ENCODE results near the gene FHIP1B. TPM values are rescaled to one million over a fixed set of nuclear protein-coding genes. Genes with fewer than 3 reads are reported as not detected.

Gene FHIP1B
- total RNA-seq, 2 experiments from 2014 or later = 20.1 to 21.2 TPM

DNA sequence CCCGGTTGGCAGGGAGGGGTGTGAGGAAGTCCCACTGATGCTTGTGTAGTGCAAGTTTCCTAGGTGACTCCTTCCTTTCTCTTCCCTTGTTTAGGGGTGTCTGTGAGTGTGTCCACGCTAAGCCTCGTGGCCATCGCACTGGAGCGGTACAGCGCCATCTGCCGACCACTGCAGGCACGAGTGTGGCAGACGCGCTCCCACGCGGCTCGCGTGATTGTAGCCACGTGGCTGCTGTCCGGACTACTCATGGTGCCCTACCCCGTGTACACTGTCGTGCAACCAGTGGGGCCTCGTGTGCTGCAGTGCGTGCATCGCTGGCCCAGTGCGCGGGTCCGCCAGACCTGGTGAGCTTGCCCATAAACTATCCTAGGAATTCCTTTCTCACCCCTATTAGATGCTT, 35.6 kb upstream of the FHIP1B start:
- ChIA-PET POLR2A (interaction anchor here (0.6 kb wide), 1 partner anchor 10 kb away, joined by 4 read pairs; no protein-coding TSS in a partner anchor), CTCF (ENCODE audit: unreplicated experiment) (no interaction called here)
- no peaks in the 10 kb centered on the region for H3K79me2 ChIP-seq (ENCODE audit: insufficient read depth, low read depth, low read length)
- H3K9me3 ChIP-seq (ENCODE audit: low read length) = no peaks in the 10 kb centered on the region
- no peaks in the 10 kb centered on the region for H3K36me3 ChIP-seq (ENCODE audit: insufficient read depth, low read length)
- no peak overlapping the region for H3K4me3 ChIP-seq (ENCODE audit: low read depth, low read length, poor library complexity, severe bottlenecking)
- DNase-seq (ENCODE audit: low spot score) = no peak
- TF ChIP-seq, protein P1, sequence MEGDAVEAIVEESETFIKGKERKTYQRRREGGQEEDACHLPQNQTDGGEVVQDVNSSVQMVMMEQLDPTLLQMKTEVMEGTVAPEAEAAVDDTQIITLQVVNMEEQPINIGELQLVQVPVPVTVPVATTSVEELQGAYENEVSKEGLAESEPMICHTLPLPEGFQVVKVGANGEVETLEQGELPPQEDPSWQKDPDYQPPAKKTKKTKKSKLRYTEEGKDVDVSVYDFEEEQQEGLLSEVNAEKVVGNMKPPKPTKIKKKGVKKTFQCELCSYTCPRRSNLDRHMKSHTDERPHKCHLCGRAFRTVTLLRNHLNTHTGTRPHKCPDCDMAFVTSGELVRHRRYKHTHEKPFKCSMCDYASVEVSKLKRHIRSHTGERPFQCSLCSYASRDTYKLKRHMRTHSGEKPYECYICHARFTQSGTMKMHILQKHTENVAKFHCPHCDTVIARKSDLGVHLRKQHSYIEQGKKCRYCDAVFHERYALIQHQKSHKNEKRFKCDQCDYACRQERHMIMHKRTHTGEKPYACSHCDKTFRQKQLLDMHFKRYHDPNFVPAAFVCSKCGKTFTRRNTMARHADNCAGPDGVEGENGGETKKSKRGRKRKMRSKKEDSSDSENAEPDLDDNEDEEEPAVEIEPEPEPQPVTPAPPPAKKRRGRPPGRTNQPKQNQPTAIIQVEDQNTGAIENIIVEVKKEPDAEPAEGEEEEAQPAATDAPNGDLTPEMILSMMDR (conservative IDR thresholded peaks at IDR 0.05; ENCODE audit: low read length) = 0 out of 2 replicates have a peak, but pooled peaks have one; percentile 11
- TF ChIP-seq EZH2phosphoT487 (IDR thresholded peaks at IDR 0.05; ENCODE audit: borderline replicate concordance, low read depth, low read length) = no peak
- H3K9me2 ChIP-seq (ENCODE audit: insufficient read depth, low read length) = no peaks in the 10 kb centered on the region
- H3K27ac ChIP-seq (ENCODE audit: low read depth, low read length, poor library complexity, severe bottlenecking) = no peak overlapping the region
- no peak overlapping the region for H3K4me2 ChIP-seq (ENCODE audit: low read length)
- intact Hi-C loops (cut with micrococcal nuclease; ENCODE audit: unreplicated experiment) = loop anchor here (5.0 kb wide), 1 partner anchor 47 kb away; no protein-coding TSS in a partner anchor
- H4K20me1 ChIP-seq (ENCODE audit: insufficient read depth, low read length) = no peaks in the 10 kb centered on the region
- H2AFZ ChIP-seq (ENCODE audit: low read length) = no peak overlapping the region
- no TSS peak for BruUV-seq (replicated peaks)
- H3K4me1 ChIP-seq (ENCODE audit: insufficient read depth, low read length, poor library complexity, severe bottlenecking) = no peaks in the 10 kb centered on the region

GRCh38 chr11:6268820-6269219, 34.4 kb upstream of the FHIP1B start:
- Histone ChIP-seq H3K4me3 (ENCODE audit: low read depth, low read length, poor library complexity, severe bottlenecking) (no peak overlapping the region), H3K9me3 (ENCODE audit: low read length) (no peaks in the 10 kb centered on the region), H3K9me2 (ENCODE audit: insufficient read depth, low read length) (no peaks in the 10 kb centered on the region), H3K4me1 (ENCODE audit: insufficient read depth, low read length, poor library complexity, severe bottlenecking) (no peaks in the 10 kb centered on the region), H3K4me2 (ENCODE audit: low read length) (no peak overlapping the region), H4K20me1 (ENCODE audit: insufficient read depth, low read length) (no peaks in the 10 kb centered on the region), H3K27ac (ENCODE audit: low read depth, low read length, poor library complexity, severe bottlenecking) (no peak overlapping the region), H3K36me3 (ENCODE audit: insufficient read depth, low read length) (no peaks in the 10 kb centered on the region), H2AFZ (ENCODE audit: low read length) (no peak overlapping the region), H3K79me2 (ENCODE audit: insufficient read depth, low read depth, low read length) (no peaks in the 10 kb centered on the region)
- ChIA-PET POLR2A (interaction anchor here (0.8 kb wide), 1 partner anchor 48 kb away, joined by 6 read pairs; no protein-coding TSS in a partner anchor), CTCF (ENCODE audit: unreplicated experiment) (no interaction called here)
- DNase-seq (ENCODE audit: low spot score) = no peak
- TF ChIP-seq, protein P1 (conservative IDR thresholded peaks at IDR 0.05; ENCODE audit: low read length) = no peak
- TF ChIP-seq EZH2phosphoT487 (IDR thresholded peaks at IDR 0.05; ENCODE audit: borderline replicate concordance, low read depth, low read length) = no peak
- intact Hi-C loops (cut with micrococcal nuclease; ENCODE audit: unreplicated experiment) = loop anchor here (5.0 kb wide), 1 partner anchor 48 kb away; no protein-coding TSS in a partner anchor
- no TSS peak for BruUV-seq (replicated peaks)

- CTCF ChIA-PET (ENCODE audit: unreplicated experiment) = no interaction called here
- no peak overlapping the region for H2AFZ ChIP-seq (ENCODE audit: low read length)
- no TSS peak for BruUV-seq (replicated peaks)
- no peaks in the 10 kb centered on the region for H4K20me1 ChIP-seq (ENCODE audit: insufficient read depth, low read length)
- POLR2A ChIA-PET = interaction anchor here (0.6 kb wide), 1 partner anchor 216 kb away, joined by 3 read pairs; no protein-coding TSS in a partner anchor
- no peak overlapping the region for H3K4me3 ChIP-seq (ENCODE audit: low read depth, low read length, poor library complexity, severe bottlenecking)
- no peaks in the 10 kb centered on the region for H3K36me3 ChIP-seq (ENCODE audit: insufficient read depth, low read length)
- no peak overlapping the region for H3K4me2 ChIP-seq (ENCODE audit: low read length)
- H3K4me1 ChIP-seq (ENCODE audit: insufficient read depth, low read length, poor library complexity, severe bottlenecking) = no peaks in the 10 kb centered on the region
- DNase-seq (ENCODE audit: low spot score) = no peak
- TF ChIP-seq, protein P1 (conservative IDR thresholded peaks at IDR 0.05; ENCODE audit: low read length) = no peak
- no peak for TF ChIP-seq EZH2phosphoT487 (IDR thresholded peaks at IDR 0.05; ENCODE audit: borderline replicate concordance, low read depth, low read length)
- H3K79me2 ChIP-seq (ENCODE audit: insufficient read depth, low read depth, low read length) = no peaks in the 10 kb centered on the region
- intact Hi-C loops (cut with micrococcal nuclease; ENCODE audit: unreplicated experiment) = no loop called here
- H3K9me3 ChIP-seq (ENCODE audit: low read length) = no peaks in the 10 kb centered on the region
- no peak overlapping the region for H3K27ac ChIP-seq (ENCODE audit: low read depth, low read length, poor library complexity, severe bottlenecking)
- H3K9me2 ChIP-seq (ENCODE audit: insufficient read depth, low read length) = no peaks in the 10 kb centered on the region
Observed at GRCh38 chr11:6263662-6264061, 29.2 kb upstream of the FHIP1B start.
